ENCODE results near the gene SEC14L5.
"Not testable (repeated sequence)": the region's sequence is repeated elsewhere in the genome, so short reads cannot be mapped to it uniquely, and the experiment has no call there.

SEC14L5 gene

DNA sequence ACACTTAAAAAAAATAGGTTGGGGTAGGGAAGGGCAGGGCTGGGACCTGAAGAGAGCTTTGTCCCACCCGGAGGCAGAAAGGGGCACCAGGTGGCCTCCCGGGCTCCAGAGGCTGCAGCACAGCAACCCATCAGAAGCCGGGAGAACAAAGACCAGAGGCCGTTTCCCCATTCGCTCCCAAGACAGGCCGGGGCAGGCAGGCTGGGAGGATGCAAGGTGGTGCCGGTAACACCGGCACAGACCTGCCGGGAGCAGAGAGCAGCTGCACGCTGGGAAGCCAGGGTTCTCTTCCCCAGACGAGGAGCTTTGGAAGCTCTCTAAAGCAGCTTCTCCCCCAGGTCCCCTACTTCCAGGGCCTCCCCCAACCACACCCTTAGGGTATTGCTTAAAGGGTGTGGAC lies 26.7 kb upstream of the SEC14L5 start:
- no peak for DNase-seq (ENCODE audit: low read depth)

GRCh38 chr16:4933433-4933832 lies 24.7 kb upstream of the SEC14L5 start:
- no peak for DNase-seq (ENCODE audit: low read depth)

GRCh38 chr16:4933871-4934395 lies 24.2 kb upstream of the SEC14L5 start:
- no peak for DNase-seq (ENCODE audit: low read depth)

- no peak for DNase-seq (ENCODE audit: low read depth)
Observed at GRCh38 chr16:4934591-4934990, 23.5 kb upstream of the SEC14L5 start.

- no peak for DNase-seq (ENCODE audit: low read depth)
Observed at GRCh38 chr16:4935241-4935855, 22.8 kb upstream of the SEC14L5 start.

DNA sequence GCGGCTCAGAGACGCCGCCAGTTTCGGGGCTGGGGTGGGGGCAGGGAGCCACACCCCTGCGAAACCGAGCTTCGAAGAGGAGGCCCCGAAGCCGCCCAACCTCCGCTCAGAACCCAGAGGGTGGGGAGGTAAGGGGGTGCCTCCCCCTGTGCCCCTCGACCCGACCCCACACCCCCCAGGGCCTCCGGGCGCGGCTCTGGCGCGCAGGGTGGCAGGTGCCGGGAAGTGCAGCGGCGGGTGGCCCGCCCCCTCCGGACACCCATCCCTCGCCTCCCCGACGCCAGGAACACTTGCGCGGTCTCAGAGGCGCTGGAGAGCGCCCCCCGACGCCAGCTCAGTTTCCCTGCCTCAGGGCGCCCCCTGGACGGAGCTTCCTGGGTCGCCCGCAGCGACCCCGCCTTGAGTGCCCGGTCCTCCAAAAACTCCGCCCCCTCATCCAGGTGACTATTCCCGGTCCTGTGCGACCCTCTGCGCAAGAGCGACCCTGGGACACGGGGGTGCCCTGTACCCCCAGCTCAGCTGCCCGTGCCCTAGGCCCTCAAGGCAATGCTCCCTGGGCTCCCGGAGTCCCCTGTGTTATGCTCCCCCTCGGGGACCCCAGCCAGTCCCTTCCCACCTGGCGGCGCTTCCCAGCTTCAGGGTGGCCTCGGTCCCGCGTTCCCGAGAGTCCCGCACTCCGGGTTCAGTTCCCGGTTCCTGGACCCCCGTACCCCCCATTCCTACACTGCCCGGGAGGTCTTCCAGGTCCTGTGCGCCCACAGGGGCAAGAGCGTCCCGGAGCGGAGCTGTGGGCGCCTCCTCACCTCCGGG lies 21.7 kb upstream of the SEC14L5 start:
- no peak for DNase-seq (ENCODE audit: low read depth)

DNA sequence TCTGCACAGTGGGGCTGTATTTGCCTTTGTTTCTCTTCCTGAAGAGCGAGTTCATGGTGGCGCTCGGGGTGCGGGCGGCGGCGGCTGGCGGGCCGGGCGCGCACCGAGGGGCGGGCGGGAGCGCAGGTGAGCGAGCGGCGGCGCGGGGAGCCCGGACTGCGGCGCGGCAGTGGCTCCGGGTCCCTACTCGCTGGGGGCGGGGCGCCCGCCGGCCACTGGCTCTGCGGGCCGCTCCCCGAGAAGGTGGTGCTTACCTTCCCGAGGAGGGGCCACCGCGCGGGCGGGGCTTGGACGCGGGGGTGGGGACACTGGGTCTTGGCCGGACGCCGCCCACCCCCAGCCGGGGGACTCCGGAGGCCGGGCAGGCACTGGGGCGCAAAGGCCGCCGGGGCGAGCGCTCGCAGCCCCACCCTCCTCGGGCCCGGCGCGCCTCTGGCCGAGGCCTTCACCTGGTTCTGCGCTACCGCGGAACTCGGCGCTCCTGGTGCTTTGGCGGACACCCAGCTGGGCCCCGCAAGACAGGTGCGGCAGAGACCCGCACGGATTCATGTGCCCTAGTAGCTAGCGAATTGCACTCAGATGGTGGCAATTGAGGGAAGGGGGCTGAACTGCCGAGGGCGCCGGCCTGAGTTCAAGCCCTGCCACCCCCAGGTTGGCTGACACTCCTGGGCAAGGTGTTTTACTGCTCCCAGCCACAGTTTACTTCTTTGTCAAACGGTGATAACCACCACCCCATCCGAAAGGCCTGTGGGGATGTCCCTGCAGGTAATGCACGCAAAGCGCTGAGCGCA lies 20.9 kb upstream of the SEC14L5 start, which contains the start of gene PPL:
Gene PPL (minus strand): TSS at position 158 of the 791 bp plus-strand sequence. CDS start 103 bp downstream, at position 55.
- no peak for DNase-seq (ENCODE audit: low read depth)

- DNase-seq (ENCODE audit: low read depth): no peak
Observed at GRCh38 chr16:4937782-4938682, 20.1 kb upstream of the SEC14L5 start.

DNA sequence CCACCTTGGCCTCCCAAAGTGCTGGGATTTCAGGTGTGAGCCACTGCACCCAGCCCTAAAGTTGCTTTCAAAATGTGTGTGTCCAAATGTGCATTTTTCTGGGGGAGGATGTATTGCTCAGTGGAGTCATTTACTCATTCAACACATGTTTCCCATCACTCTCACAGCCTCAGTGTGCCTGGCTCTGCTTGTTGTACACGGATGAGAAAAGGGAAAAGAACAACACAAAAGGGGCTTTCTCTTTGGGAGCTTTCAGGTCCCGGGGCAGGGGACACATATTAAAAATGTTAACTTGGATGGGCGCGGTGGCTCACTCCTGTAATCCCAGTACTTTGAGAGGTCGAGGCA lies 19.5 kb upstream of the SEC14L5 start:
- DNase-seq (ENCODE audit: low read depth): no peak

GRCh38 chr16:4940719-4941118 lies 17.4 kb upstream of the SEC14L5 start:
- DNase-seq (ENCODE audit: low read depth): no peak

DNA sequence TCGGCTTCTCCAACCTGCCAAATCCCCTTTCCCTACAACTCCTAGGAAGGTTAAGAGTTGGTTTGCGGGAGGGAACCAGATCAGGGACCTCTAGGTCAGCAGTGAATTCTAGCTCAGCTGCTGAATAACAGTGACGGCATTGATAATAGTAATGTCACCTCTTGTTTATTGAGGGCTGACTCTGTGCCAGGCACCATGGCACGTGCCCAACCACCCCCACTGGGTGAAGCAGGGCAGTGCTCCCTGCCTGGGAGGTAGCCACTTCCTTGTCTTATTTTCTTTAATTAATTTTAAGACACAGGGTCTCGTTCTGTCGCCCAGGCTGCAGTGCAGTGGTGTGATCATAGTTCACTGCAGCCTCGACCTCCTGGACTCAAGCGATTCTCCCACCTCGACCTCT lies 15.6 kb upstream of the SEC14L5 start:
- no peak for DNase-seq (ENCODE audit: low read depth)

- DNase-seq (ENCODE audit: low read depth): no peak
Observed at GRCh38 chr16:4944333-4945281, 13.5 kb upstream of the SEC14L5 start.

- DNase-seq (ENCODE audit: low read depth): no peak
Observed at GRCh38 chr16:4945560-4946502, 12.3 kb upstream of the SEC14L5 start.

DNA sequence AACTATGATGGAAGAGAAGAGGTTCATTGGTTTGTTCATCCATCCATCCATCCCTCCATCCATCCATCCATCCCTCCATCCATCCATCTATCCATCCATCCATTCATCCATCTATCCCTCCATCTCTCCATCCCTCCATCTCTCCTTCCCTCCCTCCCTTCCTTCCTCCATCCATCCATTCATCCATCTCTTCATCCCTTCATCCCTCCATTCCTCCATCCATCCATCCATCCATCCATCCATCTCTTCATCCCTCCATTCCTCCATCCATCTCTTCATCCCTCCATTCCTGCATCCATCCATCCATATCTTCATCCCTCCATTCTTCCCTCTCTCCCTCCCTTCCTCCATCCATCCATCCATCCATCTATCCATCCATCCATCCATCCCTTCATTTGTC lies 11.2 kb upstream of the SEC14L5 start:
- no peak for DNase-seq (ENCODE audit: low read depth)

DNA sequence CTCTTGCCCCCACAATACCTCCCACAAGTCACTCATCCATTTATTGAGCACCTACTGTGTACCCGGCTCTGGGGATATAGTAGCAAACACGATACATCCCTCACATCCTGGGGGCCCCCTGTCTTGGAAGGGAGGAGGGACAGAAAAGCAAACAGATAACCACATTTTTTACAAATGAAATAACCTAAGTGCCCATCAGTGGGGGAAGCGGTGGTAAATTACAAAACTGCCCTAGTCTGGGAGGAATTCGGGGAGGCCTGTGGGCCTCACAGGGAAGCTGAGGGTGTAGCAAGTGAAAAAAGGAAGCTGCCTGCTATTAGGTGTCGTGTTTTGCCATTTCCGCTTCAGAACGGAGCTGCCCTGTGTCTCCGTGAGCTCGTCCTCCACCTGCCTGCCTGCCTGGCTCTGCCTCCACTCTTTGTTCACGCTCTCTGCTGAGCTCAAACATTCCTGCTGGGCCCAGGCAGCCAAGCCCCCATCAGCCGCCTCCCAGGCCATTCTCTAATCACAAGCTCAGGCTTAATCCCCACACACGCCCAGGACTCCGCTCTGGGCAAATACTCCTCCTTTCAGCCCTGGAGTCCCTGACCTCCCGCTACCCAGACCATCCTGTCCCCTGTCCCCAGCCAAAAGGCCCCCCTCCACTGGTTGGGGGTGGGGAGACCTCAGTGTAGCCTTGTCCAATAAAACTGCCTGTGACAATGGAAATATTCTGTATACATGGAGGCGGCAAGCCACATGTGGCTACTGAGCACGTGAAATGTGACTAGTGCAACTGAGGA lies 10.2 kb upstream of the SEC14L5 start:
- no peak for DNase-seq (ENCODE audit: low read depth)

DNA sequence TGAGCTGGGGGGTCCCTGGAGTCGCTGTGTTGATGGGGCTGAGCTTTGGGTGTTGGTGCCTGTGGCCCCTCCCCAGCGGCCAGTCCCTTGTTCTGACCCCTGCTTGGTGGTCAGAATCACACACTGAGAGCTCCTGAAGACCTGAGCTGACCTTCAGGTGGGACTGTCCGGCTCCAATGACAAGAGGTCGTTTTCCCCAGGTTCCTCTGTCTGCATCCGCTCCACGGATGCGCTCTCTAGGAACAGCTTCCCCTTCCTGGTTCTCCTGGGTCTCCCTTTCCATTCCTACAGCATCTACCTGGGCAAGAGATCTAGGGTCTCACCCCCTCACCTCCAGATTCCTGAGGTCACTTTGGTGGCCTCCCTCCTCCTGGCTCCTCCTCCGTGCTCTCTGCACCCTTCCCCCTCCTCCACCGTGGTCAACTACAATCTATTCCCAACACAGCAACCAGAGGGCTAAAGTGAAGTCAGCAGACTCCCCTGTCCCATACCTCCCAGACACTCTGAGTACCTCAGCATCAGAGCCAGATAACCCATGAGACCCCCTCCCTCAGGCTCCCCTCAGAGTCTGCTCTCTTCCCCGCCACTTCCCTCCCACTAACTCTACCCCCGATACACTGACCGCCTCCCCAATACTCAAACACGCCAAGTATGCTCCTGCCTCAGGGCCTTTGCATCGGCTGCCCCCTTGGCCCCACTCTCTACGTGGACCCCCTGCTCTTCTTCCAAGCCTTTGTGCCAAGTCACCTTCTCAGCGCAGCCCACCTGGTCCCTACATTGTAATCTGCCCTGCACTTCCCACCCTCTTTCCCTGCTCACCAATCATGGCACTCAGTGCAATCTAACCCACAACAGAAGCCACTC lies 9.0 kb upstream of the SEC14L5 start:
- no peak for DNase-seq (ENCODE audit: low read depth)

- DNase-seq (ENCODE audit: low read depth): no peak
Observed at GRCh38 chr16:4949986-4950385, 8.1 kb upstream of the SEC14L5 start.

GRCh38 chr16:4951583-4951982 lies 6.5 kb upstream of the SEC14L5 start:
- not testable (repeated sequence) for DNase-seq (ENCODE audit: low read depth)

Data from activated T-helper 1 cell treated with Interleukin-2 at 50 U/mL for 16 hours (primary cell).